Neural cell (in vitro differentiated cells): ENCODE data around the gene FAS. TPM values are rescaled to one million over a fixed set of nuclear protein-coding genes. Genes with fewer than 3 reads are reported as not detected.

Experiments
- H2AFZ ChIP-seq: fragments of 200-600, 300-800 bp; sonication (generic), shearing (Covaris generic); 2 replicates; pipeline ENCODE4 v1.6.0; 2014; ENCODE audit warnings: low read depth, mild to moderate bottlenecking, antibody characterized with exemption, low read length, moderate library complexity
- H3F3A ChIP-seq: fragments of 200-600 bp; shearing (Covaris generic); 2 replicates; pipeline ENCODE4 v1.6.1; 2016; ENCODE audit warnings: mild to moderate bottlenecking, moderate library complexity, mixed read lengths, antibody characterized with exemption, low read length; ENCODE audit not compliant: insufficient read depth, poor library complexity, severe bottlenecking
- H3K27ac ChIP-seq: fragments of 200-600, 300-800 bp; sonication (generic), shearing (Covaris generic); 2 replicates; pipeline ENCODE4 v1.5.1; 2014; ENCODE audit warnings: mild to moderate bottlenecking, low read length, moderate library complexity
- H3K27me3 ChIP-seq: fragments of 300-800, 200-600 bp; sonication (generic), shearing (Covaris generic); 2 replicates; pipeline ENCODE4 v1.6.0; 2014; ENCODE audit warnings: mild to moderate bottlenecking, low read depth, low read length, moderate library complexity; ENCODE audit not compliant: insufficient read depth
- H3K36me3 ChIP-seq: fragments of 300-800, 200-600 bp; sonication (generic), shearing (Covaris generic); 2 replicates; pipeline ENCODE4 v1.5.1; 2014; ENCODE audit warnings: mild to moderate bottlenecking, antibody characterized with exemption, low read length, moderate library complexity; ENCODE audit not compliant: insufficient read depth
- H3K4me2 ChIP-seq: fragments of 300-800, 200-600 bp; sonication (generic), shearing (Covaris generic); 2 replicates; pipeline ENCODE4 v1.6.0; 2014; ENCODE audit warnings: mild to moderate bottlenecking, low read length
- H3K4me3 ChIP-seq: fragments of 300-800, 200-600 bp; sonication (generic), shearing (Covaris generic); 2 replicates; pipeline ENCODE4 v1.5.1; 2014; ENCODE audit warnings: mild to moderate bottlenecking, low read length, moderate library complexity
- H3K79me2 ChIP-seq: fragments of 200-600 bp; shearing (Covaris generic); replicated peaks from 2 replicates; pipeline ENCODE4 v1.6.0; 2014; ENCODE audit warnings: mild to moderate bottlenecking, low read length, moderate library complexity; ENCODE audit not compliant: insufficient read depth
- H3K9ac ChIP-seq: fragments of 300-800, 200-600 bp; sonication (generic), shearing (Covaris generic); 2 replicates; pipeline ENCODE4 v1.6.1; 2016; ENCODE audit warnings: mild to moderate bottlenecking, low read length, mixed read lengths
- H3K9me2 ChIP-seq: fragments of 200-600 bp; shearing (Covaris generic); 2 replicates; pipeline ENCODE4 v1.6.1; 2016; ENCODE audit warnings: mild to moderate bottlenecking, low read length, mixed read lengths; ENCODE audit not compliant: insufficient read depth
- H3K9me3 ChIP-seq: fragments of 200-600, 300-800 bp; sonication (generic), shearing (Covaris generic); 2 replicates; pipeline ENCODE4 v1.6.1; 2016; ENCODE audit warnings: mild to moderate bottlenecking, mixed run types, low read length, moderate library complexity, mixed read lengths
- H4K20me1 ChIP-seq: fragments of 200-600 bp; shearing (Covaris generic); 2 replicates; pipeline ENCODE4 v1.6.1; 2016; ENCODE audit warnings: mild to moderate bottlenecking, mixed run types; ENCODE audit not compliant: insufficient read depth
- CTCF ChIP-seq: fragments of 450-650 bp; IDR thresholded peaks from 2 replicates; pipeline ENCODE4 v1.5.1; 2014; ENCODE audit warnings: antibody characterized with exemption, mild to moderate bottlenecking, moderate library complexity; ENCODE audit not compliant: poor library complexity, severe bottlenecking
- EP300 ChIP-seq: fragments of 450-650 bp; conservative IDR thresholded peaks from 2 replicates; pipeline ENCODE4 v1.6.1; 2014; ENCODE audit warnings: antibody characterized with exemption, mild to moderate bottlenecking, moderate library complexity; ENCODE audit not compliant: poor library complexity, severe bottlenecking
- EZH2 ChIP-seq: fragments of 200-600, 300-800 bp; shearing (Covaris generic), sonication (generic); IDR thresholded peaks from 2 replicates; pipeline ENCODE4 v1.6.1; 2014; ENCODE audit warnings: antibody characterized with exemption, low read length, borderline replicate concordance, mild to moderate bottlenecking; ENCODE audit not compliant: insufficient read depth, poor library complexity, severe bottlenecking
- MXI1 ChIP-seq: fragments of 450-650 bp; conservative IDR thresholded peaks from 2 replicates; pipeline ENCODE4 v1.6.1; 2014; ENCODE audit warnings: antibody characterized with exemption, mild to moderate bottlenecking; ENCODE audit not compliant: poor library complexity, severe bottlenecking
- POLR2AphosphoS5 ChIP-seq: IDR thresholded peaks from 2 replicates; pipeline ENCODE4 v1.6.1; 2012
- RAD21 ChIP-seq: fragments of 450-650 bp; conservative IDR thresholded peaks from 2 replicates; pipeline ENCODE4 v1.6.1; 2014; ENCODE audit warnings: antibody characterized with exemption, mild to moderate bottlenecking, moderate library complexity
- REST ChIP-seq: IDR thresholded peaks from 2 replicates; pipeline ENCODE4 v1.6.1; 2012; ENCODE audit warnings: borderline replicate concordance
- SMC3 ChIP-seq: fragments of 450-650 bp; conservative IDR thresholded peaks from 2 replicates; pipeline ENCODE4 v1.6.1; 2014; ENCODE audit warnings: antibody characterized with exemption, mild to moderate bottlenecking, moderate library complexity; ENCODE audit not compliant: poor library complexity
- TAF1 ChIP-seq: IDR thresholded peaks from 2 replicates; pipeline ENCODE4 v1.6.1; 2012; ENCODE audit warnings: low read depth
- polyA plus RNA-seq: library from polyadenylated mRNA; depleted of rRNA; stranded (reverse); fragments of >200 nt; gene quantifications from 2 replicates; pipeline ENCODE4 v1.2.3, GENCODE V29; 2014

The FAS gene
- polyA plus RNA-seq, 1 donor from 2014 or later: 2.5 TPM

GRCh38 chr10:89047397-89047796 lies 56.8 kb downstream of the FAS start:
- no peaks in the 10 kb centered on the region for H3K9me2 ChIP-seq
- H3K9me3 ChIP-seq: no peaks in the 10 kb centered on the region
- H3K4me3 ChIP-seq: no peak overlapping the region
- H3K27ac ChIP-seq: no peak overlapping the region
- H3K9ac ChIP-seq: no peak overlapping the region
- H2AFZ ChIP-seq: no peak overlapping the region
- H3K4me2 ChIP-seq: no peak overlapping the region
- no peaks in the 10 kb centered on the region for H4K20me1 ChIP-seq
- H3K27me3 ChIP-seq: no peaks in the 10 kb centered on the region
- H3K79me2 ChIP-seq: no peaks in the 10 kb centered on the region
- H3K36me3 ChIP-seq: no peaks in the 10 kb centered on the region
- TF ChIP-seq POLR2AphosphoS5 (no peak), EZH2 (no peak), REST (no peak), TAF1 (no peak), MXI1 (no peak), SMC3 (no peak), EP300 (no peak), RAD21 (no peak), CTCF (no peak)
- H3F3A ChIP-seq: no peaks in the 10 kb centered on the region

GRCh38 chr10:89051593-89051992 lies 61.0 kb downstream of the FAS start:
- H3K36me3 ChIP-seq: no peaks in the 10 kb centered on the region
- H3K4me3 ChIP-seq: no peak overlapping the region
- no peaks in the 10 kb centered on the region for H4K20me1 ChIP-seq
- H3K27me3 ChIP-seq: no peaks in the 10 kb centered on the region
- no peak overlapping the region for H3K9ac ChIP-seq
- H3K79me2 ChIP-seq: no peaks in the 10 kb centered on the region
- no peak overlapping the region for H3K27ac ChIP-seq
- no peak overlapping the region for H2AFZ ChIP-seq
- TF ChIP-seq EP300: no peak
- no peak for TF ChIP-seq REST
- TF ChIP-seq TAF1: no peak
- TF ChIP-seq MXI1: no peak
- no peak for TF ChIP-seq POLR2AphosphoS5
- no peak overlapping the region for H3K4me2 ChIP-seq
- H3K9me2 ChIP-seq: no peaks in the 10 kb centered on the region
- no peaks in the 10 kb centered on the region for H3F3A ChIP-seq
- H3K9me3 ChIP-seq: no peaks in the 10 kb centered on the region
